ENCODE results near the gene HOXC9. TPM values are rescaled to one million over a fixed set of nuclear protein-coding genes. Genes with fewer than 3 reads are reported as not detected.

Gene HOXC9
- total RNA-seq, 1 donor from 2014 or later = not detected

DNA sequence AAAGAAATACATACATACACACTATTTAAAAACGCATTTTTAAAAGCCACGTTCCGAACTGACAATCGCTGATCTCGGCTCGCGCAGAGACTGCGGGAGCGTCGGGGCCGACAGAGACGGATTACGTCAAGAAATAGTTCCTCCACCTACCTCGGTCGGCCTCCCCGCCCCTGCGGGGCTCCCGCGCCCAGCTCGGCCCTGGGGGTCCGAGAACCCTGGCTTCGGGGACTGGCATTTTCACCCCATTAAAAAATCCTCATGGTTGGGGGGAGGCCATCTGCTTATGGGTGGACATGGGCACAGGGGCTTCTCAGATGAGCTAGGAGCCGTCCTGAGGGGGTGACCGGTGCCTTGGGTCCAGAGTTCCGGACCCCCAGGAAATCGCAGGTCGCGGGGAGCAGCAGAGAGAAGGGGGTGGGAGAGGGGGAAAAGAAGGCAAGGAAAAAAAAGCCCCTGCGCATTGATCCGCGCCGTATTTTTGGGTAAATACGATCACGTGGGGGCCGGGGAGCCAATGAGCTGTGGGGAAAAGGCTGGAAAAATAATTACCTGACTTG is 324 bp upstream of the HOXC9 start:
- peak overlapping the region; percentile 56 for H3K27ac Mint-ChIP-seq
- no peaks in the 10 kb centered on the region for H3K9me3 Mint-ChIP-seq
- peak overlapping the region; percentile 39 for H3K4me3 Mint-ChIP-seq
- intact Hi-C loops (cut with micrococcal nuclease) = loop anchor here (5.0 to 10.0 kb wide), 4 partner anchors 33 to 365 kb away; partner anchors contain the start of genes GPR84, HOXC13, HOXC4 and HOXC5
- peaks cover 92% of the 10 kb centered on the region for H3K27me3 Mint-ChIP-seq
- no peak for DNase-seq
- peaks cover 21% of the 10 kb centered on the region for H3K4me1 Mint-ChIP-seq
- H3K36me3 Mint-ChIP-seq (ENCODE audit: low read depth) = no peaks in the 10 kb centered on the region

DNA sequence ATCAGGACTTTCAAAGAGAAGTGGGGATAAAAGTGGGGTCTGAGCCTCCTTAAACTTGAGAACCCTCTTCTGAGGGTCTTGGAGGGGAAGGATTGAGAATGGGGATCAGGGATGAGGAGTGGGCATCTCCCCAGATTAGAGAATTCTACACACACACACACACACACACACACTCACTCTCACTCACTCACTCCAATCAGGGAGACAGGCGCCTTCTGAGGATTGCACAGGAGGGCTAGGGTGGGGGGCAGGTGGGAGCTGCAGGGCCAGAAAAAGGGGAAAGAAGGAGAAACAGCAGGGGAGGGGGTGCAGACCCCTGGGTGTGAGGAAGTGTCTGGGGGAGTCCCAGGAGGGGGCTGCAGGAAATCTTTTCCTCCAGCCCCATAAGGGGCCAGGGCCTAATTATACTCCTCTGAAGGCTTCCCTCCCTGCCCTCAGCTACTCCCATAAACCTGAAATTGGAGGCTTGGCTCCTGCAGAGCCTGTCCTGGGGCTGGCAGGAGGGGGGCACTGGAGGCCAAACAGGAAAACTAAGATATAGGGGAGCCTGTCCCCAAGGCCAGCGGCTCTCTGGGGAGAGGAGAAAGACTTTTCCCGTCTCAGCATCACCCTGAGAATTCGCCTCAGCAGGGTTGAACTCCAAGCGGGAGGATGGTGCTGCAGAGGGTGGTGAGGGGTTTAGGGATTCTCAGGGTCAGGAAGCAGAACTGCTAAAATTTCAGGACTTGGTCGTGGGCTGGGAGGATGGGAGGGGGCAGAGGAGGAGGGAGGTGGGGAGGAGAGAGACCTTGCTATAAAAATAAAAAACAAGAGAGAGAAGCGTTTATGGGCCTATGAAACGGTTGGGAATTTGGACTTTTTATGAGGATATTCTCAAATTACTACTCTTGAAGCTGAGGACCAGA is 1.6 kb downstream of the HOXC9 start:
- Mint-ChIP-seq H3K27ac (peak overlapping the region; percentile 34), H3K4me3 (no peak overlapping the region), H3K27me3 (peaks cover 94% of the 10 kb centered on the region), H3K4me1 (peaks cover 22% of the 10 kb centered on the region), H3K36me3 (ENCODE audit: low read depth) (no peaks in the 10 kb centered on the region), H3K9me3 (no peaks in the 10 kb centered on the region)
- intact Hi-C loops (cut with micrococcal nuclease) = loop anchor here (10.0 kb wide), 1 partner anchor 363 kb away; the partner anchor contains the start of gene GPR84
- DNase-seq = no peak

DNA sequence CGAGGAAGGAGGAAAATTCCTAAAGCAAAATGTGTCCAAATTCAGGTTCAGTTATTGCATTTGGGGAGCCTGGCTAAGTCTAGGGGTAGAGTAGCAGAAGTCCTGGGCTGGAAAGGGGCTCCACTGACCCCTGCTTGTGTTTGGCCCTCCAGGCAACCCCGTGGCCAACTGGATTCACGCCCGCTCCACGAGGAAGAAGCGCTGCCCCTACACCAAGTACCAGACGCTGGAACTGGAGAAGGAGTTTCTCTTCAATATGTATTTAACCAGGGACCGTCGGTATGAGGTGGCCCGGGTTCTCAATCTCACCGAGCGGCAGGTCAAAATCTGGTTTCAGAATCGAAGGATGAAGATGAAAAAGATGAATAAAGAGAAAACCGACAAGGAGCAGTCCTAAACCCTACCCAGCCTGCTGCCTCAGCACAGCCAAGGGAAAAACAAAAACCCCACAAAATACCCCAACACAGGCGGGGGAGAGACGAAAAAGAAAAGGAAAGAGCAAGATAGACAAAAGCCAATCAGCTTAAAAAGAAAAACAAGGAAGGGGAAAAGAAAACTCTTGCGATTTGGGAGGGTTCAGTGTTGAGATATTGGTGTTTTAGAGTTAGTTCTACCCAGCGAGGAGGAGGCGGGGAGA is 2.4 kb downstream of the HOXC9 start:
- peaks cover 97% of the 10 kb centered on the region for H3K27me3 Mint-ChIP-seq
- intact Hi-C loops (cut with micrococcal nuclease) = loop anchor here (10.0 kb wide), 1 partner anchor 362 kb away; the partner anchor contains the start of gene GPR84
- no peak for DNase-seq
- H3K36me3 Mint-ChIP-seq (ENCODE audit: low read depth) = no peaks in the 10 kb centered on the region
- H3K27ac Mint-ChIP-seq = no peak overlapping the region
- peaks cover 24% of the 10 kb centered on the region for H3K4me1 Mint-ChIP-seq
- no peaks in the 10 kb centered on the region for H3K9me3 Mint-ChIP-seq
- no peak overlapping the region for H3K4me3 Mint-ChIP-seq

DNA sequence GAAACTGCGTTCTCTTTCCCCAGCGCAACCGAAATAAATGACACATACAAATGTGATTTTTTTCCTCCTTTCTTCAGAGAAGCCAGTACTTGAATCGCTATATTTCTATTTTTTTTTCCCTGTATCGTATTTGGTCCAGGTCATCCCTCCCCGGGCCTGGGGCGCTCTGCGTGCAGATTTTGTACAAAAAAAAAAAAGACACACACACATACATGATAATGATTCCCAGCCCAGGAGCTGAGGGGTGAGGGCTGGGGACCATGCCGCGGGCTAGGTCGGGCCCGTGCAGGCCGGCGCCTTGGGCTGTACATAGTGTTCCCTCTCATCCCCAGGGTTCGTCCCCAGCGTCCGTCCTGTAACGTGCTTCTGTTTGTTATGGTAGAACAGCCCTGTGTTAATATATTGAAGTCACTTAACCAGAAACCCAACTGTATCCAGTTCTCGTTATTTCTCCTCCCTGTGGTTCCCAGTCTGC is 3.0 kb downstream of the HOXC9 start:
- DNase-seq = no peak
- intact Hi-C loops (cut with micrococcal nuclease) = loop anchor here (10.0 kb wide), 1 partner anchor 362 kb away; the partner anchor contains the start of gene GPR84
- Mint-ChIP-seq H3K4me3 (no peak overlapping the region), H3K4me1 (peaks cover 22% of the 10 kb centered on the region), H3K36me3 (ENCODE audit: low read depth) (no peaks in the 10 kb centered on the region), H3K27me3 (peaks cover 96% of the 10 kb centered on the region), H3K27ac (no peak overlapping the region), H3K9me3 (no peaks in the 10 kb centered on the region)

DNA sequence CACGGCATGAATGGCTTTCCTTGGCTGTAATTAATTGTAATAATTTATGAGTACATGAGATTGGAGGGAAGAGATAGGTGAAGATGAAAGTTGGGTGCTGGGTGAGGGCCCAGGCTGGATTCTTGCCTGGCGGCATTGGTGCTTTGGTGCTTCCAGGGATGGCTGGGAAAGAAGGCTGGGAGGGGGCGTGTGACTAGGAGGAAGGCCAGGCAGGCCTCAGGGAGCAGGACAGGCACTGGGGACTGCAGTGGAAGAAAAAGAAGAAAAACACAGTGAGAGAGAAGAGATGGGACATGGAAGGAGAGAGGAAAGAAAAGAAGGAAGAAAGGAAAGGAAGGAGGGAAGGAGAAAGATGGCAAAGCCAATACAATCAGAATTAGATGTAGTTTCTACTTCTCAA is 3.7 kb downstream of the HOXC9 start:
- DNase-seq = no peak
- Mint-ChIP-seq H3K4me3 (no peak overlapping the region), H3K4me1 (peaks cover 22% of the 10 kb centered on the region), H3K27me3 (peaks cover 96% of the 10 kb centered on the region), H3K27ac (no peak overlapping the region), H3K36me3 (ENCODE audit: low read depth) (no peaks in the 10 kb centered on the region), H3K9me3 (no peaks in the 10 kb centered on the region)
- intact Hi-C loops (cut with micrococcal nuclease) = loop anchor here (10.0 kb wide), 1 partner anchor 361 kb away; the partner anchor contains the start of gene GPR84

DNA sequence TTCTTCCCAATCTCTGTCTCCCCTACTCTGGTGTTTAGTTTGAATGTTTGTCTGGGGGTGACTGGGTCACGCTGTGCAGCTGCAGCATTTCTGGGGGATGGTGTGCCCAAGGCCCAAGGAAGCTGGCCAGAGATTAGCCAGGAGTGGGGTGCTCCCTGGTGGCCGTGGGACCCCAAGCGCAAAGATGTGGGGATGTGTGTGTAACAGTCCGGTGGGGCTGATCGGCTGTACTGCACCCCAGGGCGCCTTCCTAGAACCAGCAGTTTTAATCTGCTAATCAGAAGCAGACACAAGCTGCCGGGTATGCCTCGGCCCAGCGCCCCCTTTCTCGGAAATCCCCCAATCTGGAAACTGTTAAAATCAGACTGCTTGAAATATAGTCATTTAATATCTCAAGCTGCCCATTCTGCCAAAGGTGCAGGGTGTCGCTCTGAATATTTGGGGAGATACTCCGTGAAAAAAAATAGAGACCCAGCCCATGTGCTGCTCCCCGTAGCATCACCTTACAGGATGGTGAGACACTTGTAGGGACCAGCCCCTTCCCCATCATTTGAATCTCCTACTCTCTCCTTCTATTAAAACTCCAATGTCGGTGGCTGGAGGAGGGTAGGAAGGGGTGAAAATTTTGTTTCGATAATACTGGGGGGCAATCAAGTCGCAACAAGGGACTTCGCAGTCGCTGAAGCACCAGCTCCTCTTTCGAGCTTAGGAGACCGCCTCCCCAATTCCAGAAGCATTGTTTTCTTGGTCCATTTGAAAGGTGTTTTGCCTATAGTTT is 4.3 kb downstream of the HOXC9 start:
- H3K4me3 Mint-ChIP-seq = no peak overlapping the region
- intact Hi-C loops (cut with micrococcal nuclease) = loop anchor here (10.0 kb wide), 1 partner anchor 361 kb away; the partner anchor contains the start of gene GPR84
- H3K27ac Mint-ChIP-seq = no peak overlapping the region
- peaks cover 23% of the 10 kb centered on the region for H3K4me1 Mint-ChIP-seq
- no peak for DNase-seq
- H3K27me3 Mint-ChIP-seq = peaks cover 93% of the 10 kb centered on the region
- H3K36me3 Mint-ChIP-seq (ENCODE audit: low read depth) = no peaks in the 10 kb centered on the region
- H3K9me3 Mint-ChIP-seq = no peaks in the 10 kb centered on the region

DNA sequence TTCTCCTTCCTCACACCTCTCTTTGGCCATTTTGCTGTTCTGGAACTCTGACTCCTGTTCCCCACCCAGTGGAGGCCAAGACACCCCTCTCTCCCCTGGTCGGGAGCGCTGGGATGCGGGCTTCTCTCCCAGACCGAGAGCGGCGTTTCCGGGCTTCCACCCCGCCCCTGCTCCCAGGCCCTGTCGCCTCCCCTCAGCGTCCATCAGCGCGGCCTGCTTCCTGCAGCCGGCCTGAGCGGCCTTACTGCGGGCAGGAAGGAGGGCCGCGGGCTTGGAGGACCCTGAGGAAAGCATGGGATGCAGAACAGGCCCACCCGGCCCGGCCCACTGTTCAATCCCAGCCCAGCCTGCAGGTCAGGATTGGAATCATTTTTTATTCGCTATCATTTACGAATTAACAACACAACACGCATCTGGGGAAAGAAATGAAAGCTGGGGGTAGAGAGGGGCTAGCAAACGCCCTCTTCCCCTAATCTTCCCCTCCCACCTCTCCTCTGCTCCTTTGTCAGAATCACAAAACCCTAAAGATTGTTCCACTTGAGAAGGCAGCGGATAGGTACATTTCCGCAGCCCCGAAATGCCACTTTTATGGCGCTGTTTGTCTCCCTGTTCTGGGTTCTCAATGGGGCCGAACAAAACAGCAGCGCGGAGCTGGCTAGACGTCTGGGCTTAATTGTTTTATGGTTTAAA is 5.0 kb downstream of the HOXC9 start:
- H3K4me1 Mint-ChIP-seq = peaks cover 28% of the 10 kb centered on the region
- no peak for DNase-seq
- intact Hi-C loops (cut with micrococcal nuclease) = loop anchor here (10.0 kb wide), 1 partner anchor 360 kb away; the partner anchor contains the start of gene GPR84
- no peak overlapping the region for H3K27ac Mint-ChIP-seq
- H3K27me3 Mint-ChIP-seq = peaks cover 93% of the 10 kb centered on the region
- H3K36me3 Mint-ChIP-seq (ENCODE audit: low read depth) = no peaks in the 10 kb centered on the region
- no peaks in the 10 kb centered on the region for H3K9me3 Mint-ChIP-seq
- no peak overlapping the region for H3K4me3 Mint-ChIP-seq

DNA sequence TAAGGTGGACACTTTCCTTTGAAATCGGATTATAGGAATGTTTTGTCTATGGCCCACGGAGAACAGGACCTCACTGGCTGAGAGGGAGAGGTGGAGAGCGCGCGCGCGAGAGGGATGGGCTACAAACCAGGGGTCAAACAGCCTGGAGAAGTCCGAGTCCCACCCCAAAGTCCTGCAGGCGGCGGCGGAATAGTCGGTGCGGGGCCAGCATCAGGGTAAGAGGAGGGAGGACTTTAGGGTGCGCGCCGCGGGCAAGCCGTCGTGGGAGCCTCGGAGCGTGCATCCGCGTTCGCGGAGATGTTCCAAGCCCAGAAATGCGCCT is 5.5 kb downstream of the HOXC9 start:
- Mint-ChIP-seq H3K36me3 (ENCODE audit: low read depth) (no peaks in the 10 kb centered on the region), H3K4me3 (no peak overlapping the region), H3K9me3 (no peaks in the 10 kb centered on the region), H3K4me1 (peaks cover 28% of the 10 kb centered on the region), H3K27me3 (peaks cover 95% of the 10 kb centered on the region), H3K27ac (peak overlapping the region; percentile 20)
- DNase-seq = no peak
- intact Hi-C loops (cut with micrococcal nuclease) = loop anchor here (10.0 kb wide), 1 partner anchor 359 kb away; the partner anchor contains the start of gene GPR84

DNA sequence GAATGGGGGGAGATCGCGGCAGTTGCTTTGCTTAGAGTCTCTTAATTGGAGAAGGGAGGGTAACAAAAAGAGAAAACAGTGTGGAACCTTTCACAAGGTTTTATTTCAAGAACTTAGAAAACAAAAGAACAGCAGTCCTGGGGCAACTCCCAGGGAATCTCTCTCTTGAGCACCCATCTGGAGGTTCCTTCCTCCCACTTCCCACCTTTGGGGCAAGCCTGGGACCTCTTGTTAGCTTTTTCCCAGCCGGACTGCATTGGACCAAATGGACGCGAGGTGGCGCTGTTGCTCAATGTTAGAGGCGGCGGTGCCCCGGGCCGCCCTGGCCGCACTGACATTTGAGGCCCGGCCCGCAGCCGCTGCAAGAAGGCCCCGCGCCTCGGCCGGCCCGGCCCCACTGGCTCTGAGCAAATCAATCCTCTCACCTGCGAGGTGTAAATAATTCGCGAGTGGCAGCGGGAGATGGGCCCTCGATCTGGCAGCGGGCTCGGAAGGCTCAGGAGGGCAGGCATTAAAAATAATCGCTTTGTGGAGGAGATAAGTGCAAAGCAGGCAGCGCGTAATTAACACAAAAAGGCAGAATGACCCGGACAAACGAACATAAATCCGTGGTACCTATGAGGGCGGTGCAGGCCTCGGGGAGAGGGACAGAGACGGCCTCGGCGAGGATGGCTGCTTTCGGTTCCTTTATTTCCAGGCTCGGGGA is 6.0 kb downstream of the HOXC9 start:
- H3K9me3 Mint-ChIP-seq = no peaks in the 10 kb centered on the region
- H3K4me3 Mint-ChIP-seq = peak overlapping the region; percentile 85
- DNase-seq = peak; percentile 95
- H3K4me1 Mint-ChIP-seq = peaks cover 28% of the 10 kb centered on the region
- H3K27ac Mint-ChIP-seq = peak overlapping the region; percentile 20
- intact Hi-C loops (cut with micrococcal nuclease) = loop anchor here (1.0 to 10.0 kb wide), 5 partner anchors 11 to 359 kb away; partner anchors contain the start of gene GPR84
- peaks cover 93% of the 10 kb centered on the region for H3K27me3 Mint-ChIP-seq
- H3K36me3 Mint-ChIP-seq (ENCODE audit: low read depth) = no peaks in the 10 kb centered on the region

DNA sequence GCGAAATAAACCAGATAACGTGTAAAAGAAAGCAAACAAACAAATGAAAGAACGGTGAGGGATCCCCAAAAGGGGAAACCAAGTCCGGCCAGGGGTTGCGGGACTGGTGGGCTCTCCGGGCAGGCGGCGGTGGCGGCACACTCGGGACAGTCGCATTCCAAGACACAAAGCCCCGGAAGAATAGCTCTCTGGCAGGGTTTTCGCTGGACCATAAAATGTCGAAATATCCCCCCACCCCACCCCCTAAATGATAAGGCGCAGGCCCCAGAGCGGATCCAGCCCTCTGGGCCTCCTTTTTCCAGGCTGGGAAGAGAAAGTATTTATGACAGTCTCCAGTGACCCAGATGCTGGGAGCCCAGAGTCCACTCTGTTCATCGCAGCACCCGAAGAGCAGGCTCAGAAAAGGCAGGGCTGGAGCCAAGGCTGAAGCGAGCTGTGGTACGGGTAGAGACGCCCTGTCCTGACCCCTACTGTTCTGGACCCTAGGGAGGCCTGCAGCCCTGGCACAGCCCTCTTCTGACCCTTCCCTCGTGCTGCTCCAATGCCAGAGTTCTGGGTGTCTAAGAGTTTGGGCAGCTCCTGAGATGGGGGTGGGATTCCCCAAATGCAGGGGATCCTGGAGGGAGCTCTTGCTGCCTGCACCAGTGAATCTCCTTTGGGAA is 6.7 kb downstream of the HOXC9 start:
- H3K27me3 Mint-ChIP-seq = peaks cover 93% of the 10 kb centered on the region
- no peak overlapping the region for H3K27ac Mint-ChIP-seq
- H3K9me3 Mint-ChIP-seq = no peaks in the 10 kb centered on the region
- no peak for DNase-seq
- no peaks in the 10 kb centered on the region for H3K36me3 Mint-ChIP-seq (ENCODE audit: low read depth)
- intact Hi-C loops (cut with micrococcal nuclease) = loop anchor here (1.0 to 10.0 kb wide), 5 partner anchors 11 to 358 kb away; partner anchors contain the start of gene GPR84
- H3K4me3 Mint-ChIP-seq = peak overlapping the region; percentile 85
- peaks cover 33% of the 10 kb centered on the region for H3K4me1 Mint-ChIP-seq

DNA sequence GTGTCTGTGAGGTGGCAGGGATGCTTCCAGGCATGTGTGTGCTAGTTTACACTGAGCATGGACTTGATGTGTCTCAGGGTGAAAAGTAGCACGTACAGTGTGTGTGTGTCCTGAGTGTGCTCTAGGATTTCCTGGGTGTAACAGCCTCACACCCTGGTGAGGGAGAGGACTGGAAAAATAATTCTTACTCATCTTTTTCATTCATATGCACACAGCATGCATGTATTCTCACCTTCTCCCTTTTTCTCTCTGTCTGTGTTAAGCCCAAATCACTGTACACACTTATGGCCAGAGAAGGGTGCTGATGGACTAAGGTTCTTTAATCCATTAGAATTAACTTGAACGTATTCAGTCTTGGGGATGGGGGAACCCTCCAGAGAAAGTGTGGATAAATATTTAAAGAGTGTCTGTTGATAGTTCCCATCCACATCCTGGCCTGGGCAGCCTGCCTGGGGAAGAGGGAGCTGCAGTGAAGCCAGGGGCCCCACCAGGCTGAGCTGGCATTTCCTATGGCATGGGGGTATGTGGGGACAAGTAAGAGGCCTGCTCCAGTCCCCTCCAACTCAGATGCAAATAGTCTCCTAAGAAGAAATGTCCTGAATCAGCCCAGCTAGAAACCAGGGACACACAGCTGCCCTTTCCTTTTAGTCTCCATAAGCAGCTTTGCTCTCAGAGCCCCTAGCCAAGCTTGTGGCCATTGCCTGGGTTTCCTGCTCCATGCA is 7.7 kb downstream of the HOXC9 start:
- DNase-seq = no peak
- Mint-ChIP-seq H3K36me3 (ENCODE audit: low read depth) (no peaks in the 10 kb centered on the region), H3K27ac (no peak overlapping the region), H3K4me1 (peaks cover 28% of the 10 kb centered on the region), H3K27me3 (peaks cover 92% of the 10 kb centered on the region), H3K9me3 (no peaks in the 10 kb centered on the region), H3K4me3 (no peak overlapping the region)
- intact Hi-C loops (cut with micrococcal nuclease) = loop anchor here (10.0 kb wide), 1 partner anchor 357 kb away; the partner anchor contains the start of gene GPR84
